Measurements from ENCODE around the gene CTIF. TPM values are rescaled to one million over a fixed set of nuclear protein-coding genes. Genes with fewer than 3 reads are reported as not detected.

CTIF gene
- total and polyA plus RNA-seq, 10 donors = 5.2 to 39.2 (median 18.5) TPM

DNA sequence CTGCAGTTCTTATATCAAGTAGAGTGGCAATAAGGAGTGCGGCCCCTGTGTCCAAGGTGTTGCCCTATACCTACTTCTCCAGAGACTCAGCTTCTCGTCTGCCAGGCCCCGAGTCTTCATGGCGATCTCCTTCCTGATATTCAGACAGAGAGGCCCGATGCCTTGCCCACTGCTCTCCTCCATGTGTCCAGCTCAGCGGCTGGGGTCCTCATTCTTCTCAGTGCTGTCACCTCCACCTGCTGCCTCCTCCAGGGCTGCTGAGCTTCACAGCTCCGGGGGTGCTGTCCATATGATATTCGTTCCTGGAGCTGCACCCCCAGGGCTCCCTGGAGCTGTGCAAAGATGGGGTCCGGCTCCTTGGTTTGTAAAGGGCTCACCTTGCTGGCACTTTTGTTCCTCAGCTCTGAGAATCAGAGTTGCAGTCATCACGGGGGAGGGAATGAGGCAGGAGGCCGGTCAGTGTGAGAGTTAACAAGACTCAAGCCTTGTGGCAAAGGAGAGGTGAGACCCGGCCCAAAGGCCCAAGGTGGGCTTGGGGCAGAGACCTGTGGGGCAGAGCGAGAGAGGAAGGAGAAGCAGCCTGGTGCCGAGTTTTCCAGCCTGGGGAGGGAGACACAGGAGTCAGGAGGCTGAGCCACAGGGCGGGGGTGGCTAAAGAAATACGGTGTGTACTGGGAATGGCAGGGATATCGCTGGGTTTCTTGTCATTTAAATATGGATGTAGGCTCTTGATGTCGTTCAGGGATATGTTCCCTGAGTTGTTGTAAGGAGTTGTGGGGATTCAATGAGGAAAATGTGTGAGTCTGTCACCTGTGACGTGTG lies 120.6 kb downstream of the CTIF start:
- no peak overlapping the region for H3K4me3 ChIP-seq
- TF ChIP-seq POLR2AphosphoS5 (IDR thresholded peaks at IDR 0.05) = no peak
- no peak for TF ChIP-seq CTCF (IDR thresholded peaks at IDR 0.05 in 8 of 11, conservative IDR thresholded peaks at IDR 0.05 in 3 of 11)
- H3K4me1 ChIP-seq = peaks cover 0 to 39% (median 12%) of the 10 kb centered on the region in 6 donors
- H3K9me3 ChIP-seq = no peaks in the 10 kb centered on the region
- H3K27ac ChIP-seq = no peak overlapping the region
- H3K36me3 ChIP-seq = no peaks in the 10 kb centered on the region
- DNase-seq = no peak
- 91 to 98% (median 95%) methylated on average over 19 of the region's 19 CpGs for WGBS, 5 donors
- no peaks in the 10 kb centered on the region for H3K27me3 ChIP-seq (replicated peaks in 1 of 7)
- intact Hi-C loops (cut with DNase I; ENCODE audit: low total_unique reads) = loop anchor here (5.0 kb wide), 1 partner anchor 182 kb away; no protein-coding TSS in a partner anchor

DNA sequence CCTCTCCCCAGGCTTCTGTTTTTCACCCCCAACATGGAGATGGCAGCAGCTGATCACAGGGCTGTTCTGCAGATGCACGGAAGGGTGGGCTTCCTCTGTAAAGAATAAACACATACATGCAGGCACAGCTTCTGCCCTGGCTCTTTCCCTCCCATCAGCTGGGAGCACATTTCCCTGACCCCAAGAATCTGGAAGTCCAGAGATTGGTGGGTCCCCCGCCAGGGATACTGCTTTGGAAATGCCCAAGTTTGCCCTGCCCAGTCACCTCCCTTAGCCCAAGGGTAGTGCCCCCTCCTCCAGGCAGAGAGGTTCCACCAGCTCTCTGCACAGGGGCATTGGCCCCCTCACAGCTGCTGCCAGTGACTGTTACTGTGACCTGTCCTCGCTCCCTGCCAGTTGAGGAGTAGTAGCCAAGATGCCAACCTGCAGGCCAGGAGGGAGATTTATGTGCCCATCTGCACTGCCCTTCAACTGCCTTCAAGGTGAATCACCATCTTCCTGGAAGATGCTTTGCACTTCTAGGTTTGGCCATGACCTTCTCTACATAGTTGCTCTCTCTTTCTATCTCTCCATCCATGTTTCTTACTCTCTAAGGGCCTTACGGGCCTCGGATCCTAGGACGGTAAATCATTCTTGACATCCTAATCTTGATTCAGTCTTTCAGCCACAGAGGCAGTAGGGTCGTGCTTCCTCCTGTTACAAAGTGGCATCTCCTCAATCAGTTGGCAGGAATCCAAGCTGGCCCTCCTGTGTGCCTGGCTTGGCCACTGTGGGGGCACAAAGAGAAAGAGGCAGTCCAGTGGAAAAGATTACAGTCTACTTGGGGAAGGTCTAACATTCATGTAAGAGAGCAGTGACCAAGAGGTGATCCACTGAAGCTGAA lies 121.8 kb downstream of the CTIF start:
- 74 to 82% (median 80%) methylated on average over 7 of the region's 7 CpGs for WGBS, 5 donors
- no peak overlapping the region for H3K4me3 ChIP-seq
- H3K27ac ChIP-seq = no peak overlapping the region
- no peak for DNase-seq
- peaks cover 0 to 6% (median 0%) of the 10 kb centered on the region in 6 donors for H3K36me3 ChIP-seq
- intact Hi-C loops (cut with DNase I; ENCODE audit: low total_unique reads) = loop anchor here (5.0 kb wide), 1 partner anchor 183 kb away; no protein-coding TSS in a partner anchor
- peaks cover 0 to 3% (median 0%) of the 10 kb centered on the region in 8 donors for H3K9me3 ChIP-seq
- peaks cover 0 to 41% (median 13%) of the 10 kb centered on the region in 6 donors for H3K4me1 ChIP-seq
- no peak for TF ChIP-seq POLR2A (IDR thresholded peaks at IDR 0.05)
- H3K27me3 ChIP-seq (replicated peaks in 1 of 7) = no peaks in the 10 kb centered on the region

DNA sequence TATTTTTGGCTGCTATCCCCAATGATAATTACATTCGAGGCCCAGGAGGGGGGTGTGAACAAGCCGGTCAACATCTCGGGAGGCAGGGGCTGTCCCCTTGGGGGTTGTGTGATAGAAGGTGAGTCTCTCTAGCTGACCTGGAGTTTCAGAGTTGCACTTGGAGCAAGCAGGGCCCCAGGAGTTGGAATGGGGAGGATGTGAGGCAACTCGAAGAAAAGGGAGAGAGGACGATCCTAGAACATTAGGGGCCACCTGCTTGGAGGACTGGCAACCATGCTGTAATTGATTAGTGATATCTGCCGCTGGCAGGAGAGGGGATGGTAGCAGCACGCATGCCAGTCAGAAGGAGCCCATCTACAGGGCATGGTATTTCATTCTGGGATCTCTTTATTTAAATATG lies 122.6 kb downstream of the CTIF start:
- 79 to 89% (median 87%) methylated on average over 7 of the region's 7 CpGs for WGBS, 5 donors
- Histone ChIP-seq H3K4me3 (no peak overlapping the region), H3K27ac (no peak overlapping the region), H3K4me1 (peaks cover 0 to 40% (median 13%) of the 10 kb centered on the region in 6 donors), H3K36me3 (peaks cover 0 to 14% (median 0%) of the 10 kb centered on the region in 6 donors), H3K27me3 (replicated peaks in 1 of 7) (no peaks in the 10 kb centered on the region), H3K9me3 (peaks cover 0 to 7% (median 0%) of the 10 kb centered on the region in 8 donors)
- intact Hi-C loops (cut with DNase I; ENCODE audit: low total_unique reads) = loop anchor here (5.0 kb wide), 1 partner anchor 184 kb away; no protein-coding TSS in a partner anchor
- DNase-seq = no peak
- TF ChIP-seq POLR2A (IDR thresholded peaks at IDR 0.05) (no peak), CTCF (IDR thresholded peaks at IDR 0.05 in 8 of 11, conservative IDR thresholded peaks at IDR 0.05 in 3 of 11) (no peak), POLR2AphosphoS5 (IDR thresholded peaks at IDR 0.05) (no peak)

GRCh38 chr18:48662011-48662661 lies 123.3 kb downstream of the CTIF start:
- 43 to 60% (median 55%) methylated on average over 9 of the region's 9 CpGs for WGBS, 5 donors
- Histone ChIP-seq H3K4me3 (no peak overlapping the region), H3K4me1 (peaks cover 0 to 34% (median 13%) of the 10 kb centered on the region in 6 donors), H3K27ac (no peak overlapping the region), H3K36me3 (peaks cover 0 to 19% (median 0%) of the 10 kb centered on the region in 6 donors), H3K27me3 (replicated peaks in 1 of 7) (no peaks in the 10 kb centered on the region), H3K9me3 (peaks cover 0 to 7% (median 0%) of the 10 kb centered on the region in 8 donors)
- intact Hi-C loops (cut with DNase I; ENCODE audit: low total_unique reads) = loop anchor here (5.0 kb wide), 1 partner anchor 185 kb away; no protein-coding TSS in a partner anchor
- TF ChIP-seq CTCF (IDR thresholded peaks at IDR 0.05 in 8 of 11, conservative IDR thresholded peaks at IDR 0.05 in 3 of 11) (no peak), POLR2AphosphoS5 (IDR thresholded peaks at IDR 0.05) (no peak), POLR2A (IDR thresholded peaks at IDR 0.05) (no peak)
- no peak for DNase-seq
